ENCODE results near the gene SF3A2. TPM values are rescaled to one million over a fixed set of nuclear protein-coding genes. Genes with fewer than 3 reads are reported as not detected.

Gene SF3A2
- total RNA-seq = 31.4 and 32.3 TPM in 2 replicates

GRCh38 chr19:2236314-2237050, at the start of gene SF3A2, which contains the start of gene PLEKHJ1:
Gene SF3A2, plus strand, starts transcription at chr19:2236824. Its CDS starts 6,595 bp downstream, at chr19:2243419.
Gene PLEKHJ1, minus strand, starts transcription at chr19:2236329. Its CDS starts 81 bp downstream, at chr19:2236248.

GRCh38 chr19:2249010-2249866, 12.6 kb downstream of the SF3A2 start, which contains the start of gene AMH:
Gene AMH, plus strand, starts transcription at chr19:2249323. Its CDS starts 10 bp downstream, at chr19:2249333.

GRCh38 chr19:2255982-2256685, 19.5 kb downstream of the SF3A2 start, which contains the start of gene JSRP1:
Gene JSRP1, minus strand, starts transcription at chr19:2256417. Its CDS starts 1,103 bp downstream, at chr19:2255314.

GRCh38 chr19:2282062-2282861, 45.6 kb downstream of the SF3A2 start, which contains the start of gene PEAK3:
Gene PEAK3, minus strand, starts transcription at chr19:2282175. Its CDS starts 1,244 bp downstream, at chr19:2280931.

Other genes starting within 250 kb of the SF3A2 start
- 74.3 and 123 TPM in 2 replicates for gene BTBD2, start 221.1 kb upstream of the SF3A2 start, total RNA-seq
- gene MKNK2, start 185.6 kb upstream of the SF3A2 start, total RNA-seq = 83.2 and 326 TPM in 2 replicates
- 30.8 and 39.5 TPM in 2 replicates for gene MOB3A, start 140.5 kb upstream of the SF3A2 start, total RNA-seq
- 0.58 and 2.5 TPM in 2 replicates for gene IZUMO4, start 139.9 kb upstream of the SF3A2 start, total RNA-seq
- gene AP3D1, start 85.3 kb upstream of the SF3A2 start, total RNA-seq = 116 and 169 TPM in 2 replicates
- gene DOT1L, start 72.9 kb upstream of the SF3A2 start, total RNA-seq = 6.0 and 6.7 TPM in 2 replicates
- 46.0 and 58.5 TPM in 2 replicates for gene PLEKHJ1, start 495 bp upstream of the SF3A2 start, total RNA-seq
- gene AMH, start 12.5 kb downstream of the SF3A2 start, total RNA-seq = 0.44 and 1.5 TPM in 2 replicates
- 0.15 TPM in 1 of 2 replicates, not detected in the other for gene JSRP1, start 19.6 kb downstream of the SF3A2 start, total RNA-seq
- not detected in 2 replicates for gene PEAK3, start 45.4 kb downstream of the SF3A2 start, total RNA-seq
- not detected in 2 replicates for gene LINGO3, start 71.3 kb downstream of the SF3A2 start, total RNA-seq
- 71.5 and 158 TPM in 2 replicates for gene LSM7, start 91.8 kb downstream of the SF3A2 start, total RNA-seq
- gene SPPL2B, start 91.9 kb downstream of the SF3A2 start, total RNA-seq = 40.6 and 48.1 TPM in 2 replicates
- gene TMPRSS9, start 123.4 kb downstream of the SF3A2 start, total RNA-seq = under 0.01 TPM in 1 of 2 replicates, not detected in the other
- gene TIMM13, start 190.8 kb downstream of the SF3A2 start, total RNA-seq = 32.4 and 42.6 TPM in 2 replicates
- gene LMNB2, start 220.1 kb downstream of the SF3A2 start, total RNA-seq = 47.6 and 110 TPM in 2 replicates
- gene GADD45B, start 239.3 kb downstream of the SF3A2 start, total RNA-seq = 10.3 and 26.0 TPM in 2 replicates

Measured in smooth muscle cell of trachea (primary cell).